UCSD-AML1 (cell line): ENCODE measurements around the gene BRWD1.
"Not testable (repeated sequence)": the region's sequence is repeated elsewhere in the genome, so short reads cannot be mapped to it uniquely, and the experiment has no call there.

Experiments
- DNase-seq: peaks from one replicate; lab custom pipeline; 2025; ENCODE audit not compliant: unreplicated experiment; lab: John Stamatoyannopoulos, UW

BRWD1 gene

GRCh38 chr21:39175665-39176064 lies 137.8 kb downstream of the BRWD1 start:
- DNase-seq, result no peak

GRCh38 chr21:39175154-39175553 lies 138.3 kb downstream of the BRWD1 start:
- DNase-seq, result no peak

DNA sequence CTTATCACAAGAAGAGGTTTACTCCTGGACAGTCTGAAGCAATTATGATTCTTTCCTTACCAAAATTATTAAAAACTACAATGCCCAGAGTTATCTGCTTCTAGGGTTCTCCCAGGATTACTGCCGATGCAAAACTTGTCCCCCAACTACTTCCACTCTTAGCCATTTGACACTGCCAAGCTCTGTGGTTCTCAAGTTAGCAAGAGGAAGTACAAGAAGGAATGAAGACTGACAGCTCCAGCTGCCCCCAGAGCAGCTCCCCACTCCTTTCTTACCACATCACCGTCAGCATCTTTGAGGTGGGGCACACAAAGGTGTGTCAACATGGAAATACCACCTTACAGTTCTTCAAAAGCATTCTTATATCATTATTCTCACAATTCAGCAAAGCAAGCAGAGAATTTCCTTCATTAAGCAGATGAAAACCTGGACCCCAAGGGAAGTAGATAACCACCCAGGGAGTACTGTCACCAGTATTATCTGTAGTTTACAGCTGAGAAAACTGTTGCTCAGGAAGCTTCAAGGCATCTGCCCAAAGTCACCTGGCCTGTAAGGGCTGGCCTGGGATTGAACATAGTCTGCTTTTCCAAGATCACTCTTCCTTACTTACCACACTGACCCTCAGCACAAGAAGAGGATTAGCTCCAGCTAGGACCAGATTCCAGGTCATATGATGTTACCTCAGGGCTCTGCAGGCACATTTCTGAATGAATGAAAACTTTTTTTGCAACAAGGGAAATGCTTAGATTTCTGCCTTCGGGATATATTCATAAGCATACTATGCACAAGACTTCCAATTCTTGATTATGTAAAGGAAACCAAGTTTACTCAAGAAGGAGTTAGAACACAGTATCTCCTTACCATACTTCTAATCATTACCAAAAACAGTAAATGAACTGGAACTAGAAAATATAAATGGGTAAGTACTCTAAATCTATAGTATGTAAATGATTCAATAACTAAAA lies 139.4 kb downstream of the BRWD1 start:
- DNase-seq, result no peak

DNA sequence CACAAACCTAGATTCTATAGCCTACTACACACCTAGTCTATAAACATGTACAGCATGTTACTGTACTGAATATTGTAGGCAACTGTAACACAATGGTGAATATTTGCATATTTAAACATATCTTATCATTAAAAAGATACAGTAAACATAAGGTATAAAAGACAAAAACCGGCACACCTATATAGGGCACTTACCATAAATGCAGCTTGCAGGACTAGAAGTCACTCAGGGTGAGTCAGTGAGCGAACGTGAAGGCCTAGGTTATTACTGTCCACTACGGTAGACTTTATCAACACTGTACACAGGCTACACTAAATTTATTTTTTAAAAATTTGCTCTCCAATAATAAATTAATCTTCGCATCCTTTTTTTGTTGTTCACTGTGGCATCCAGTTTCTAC lies 143.5 kb downstream of the BRWD1 start:
- no peak for DNase-seq

GRCh38 chr21:39168800-39169199 lies 144.6 kb downstream of the BRWD1 start:
- no peak for DNase-seq

DNA sequence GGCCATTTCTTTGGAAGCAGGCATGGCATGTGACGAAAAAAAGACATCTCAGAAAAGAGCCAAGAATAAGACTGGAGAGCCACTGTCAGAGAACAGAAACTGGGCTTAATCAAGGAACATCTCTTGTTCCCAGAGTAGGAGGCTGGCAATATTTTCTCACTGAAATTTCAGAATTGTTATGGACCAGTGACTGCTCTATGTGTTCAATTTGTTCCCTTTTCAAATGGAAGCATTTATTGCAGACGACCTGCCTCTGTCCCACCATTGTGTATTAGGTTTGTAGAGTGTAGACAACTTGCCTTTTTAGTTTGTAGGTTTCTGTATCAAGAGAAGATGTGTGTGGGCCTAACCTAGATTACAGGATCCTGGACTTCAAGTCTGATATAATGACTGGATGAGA lies 148.9 kb downstream of the BRWD1 start:
- no peak for DNase-seq

DNA sequence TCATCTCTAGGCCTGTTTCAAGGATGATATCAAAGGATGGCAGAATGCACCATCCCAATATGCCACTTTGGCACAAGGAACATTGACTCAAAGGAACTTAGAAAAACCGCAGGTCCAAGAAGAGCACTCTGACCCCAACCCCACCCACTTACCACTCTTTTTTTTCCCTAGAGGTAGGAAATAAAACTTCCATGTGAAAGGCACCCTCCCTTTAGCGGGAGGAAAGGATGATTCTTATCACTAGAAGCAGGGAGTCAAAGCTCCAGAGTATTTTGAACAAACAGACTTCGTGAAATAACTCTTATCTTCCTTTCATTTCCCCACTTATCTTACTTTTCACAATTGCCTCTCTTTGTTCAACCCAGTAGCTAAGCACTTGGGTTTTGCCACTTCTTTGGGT lies 152.4 kb downstream of the BRWD1 start:
- no peak for DNase-seq

GRCh38 chr21:39159342-39160063 lies 153.9 kb downstream of the BRWD1 start:
- no peak for DNase-seq

GRCh38 chr21:39157241-39157640 lies 156.2 kb downstream of the BRWD1 start:
- DNase-seq, result not testable (repeated sequence)

GRCh38 chr21:39156024-39156423 lies 157.4 kb downstream of the BRWD1 start:
- DNase-seq, result no peak

- no peak for DNase-seq
Measured at GRCh38 chr21:39155578-39155977, 157.9 kb downstream of the BRWD1 start.

DNA sequence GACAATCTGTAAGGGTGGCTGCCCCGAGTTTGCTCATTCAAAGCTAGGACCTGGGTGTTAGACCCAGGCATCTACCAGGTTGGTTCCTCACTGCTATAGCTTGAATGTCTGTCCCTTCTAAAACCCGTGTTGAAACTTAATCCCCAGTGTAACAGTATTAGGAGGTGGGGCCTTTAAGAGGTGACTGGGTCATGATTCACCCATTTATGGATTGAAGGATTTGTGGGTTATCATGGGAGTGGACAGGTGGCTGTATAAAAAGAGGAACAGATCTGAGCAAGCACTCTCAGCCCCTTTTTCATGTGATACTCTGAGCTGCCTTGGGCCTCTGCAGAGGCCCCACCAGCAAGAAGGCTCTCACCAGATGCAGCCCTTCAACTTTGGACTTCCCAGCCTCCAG lies 159.6 kb downstream of the BRWD1 start:
- no peak for DNase-seq

- DNase-seq, result no peak
Measured at GRCh38 chr21:39153373-39153772, 160.1 kb downstream of the BRWD1 start.

- no peak for DNase-seq
Measured at GRCh38 chr21:39152271-39152670, 161.2 kb downstream of the BRWD1 start.

GRCh38 chr21:39150877-39151276 lies 162.6 kb downstream of the BRWD1 start:
- no peak for DNase-seq

DNA sequence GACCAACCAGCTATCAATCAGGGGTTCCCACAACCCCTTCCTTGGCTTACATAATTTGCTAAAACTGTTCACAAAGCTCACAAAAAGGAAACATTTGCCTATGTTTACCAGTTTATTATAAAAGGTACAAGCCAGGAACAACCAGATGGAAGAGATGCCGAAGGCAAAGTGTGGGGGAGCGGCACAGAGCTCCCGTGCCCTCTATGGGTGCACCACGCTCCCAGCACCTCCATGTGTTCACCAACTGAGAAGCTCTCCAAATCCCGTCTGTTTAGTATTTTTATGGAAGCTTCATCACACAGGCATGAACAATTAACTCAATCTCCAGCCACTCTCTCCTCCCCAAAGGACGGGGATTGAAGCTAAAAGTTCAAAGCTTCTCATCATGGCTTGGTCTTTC lies 163.1 kb downstream of the BRWD1 start:
- no peak for DNase-seq

GRCh38 chr21:39149882-39150281 lies 163.6 kb downstream of the BRWD1 start:
- no peak for DNase-seq

- DNase-seq, result no peak
Measured at GRCh38 chr21:39148975-39149374, 164.5 kb downstream of the BRWD1 start.

DNA sequence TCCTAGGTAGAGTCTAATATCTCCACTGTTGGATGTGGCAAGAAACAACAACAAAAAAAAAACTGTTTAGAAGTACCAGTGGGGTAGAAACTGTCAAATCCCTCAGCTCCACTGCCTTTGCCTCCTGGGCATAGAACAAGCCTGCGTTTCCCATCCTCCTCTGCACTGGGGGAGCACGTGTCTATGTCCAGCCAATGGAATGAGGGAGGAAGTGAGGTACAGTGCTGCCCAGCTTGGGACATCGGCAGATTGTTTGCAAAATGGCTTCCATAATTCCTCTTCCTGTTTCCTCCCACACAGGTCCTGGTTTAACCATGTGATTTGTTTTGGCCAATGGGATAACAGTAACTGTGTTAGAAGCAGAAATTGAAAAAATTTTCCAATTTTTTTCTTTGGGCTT lies 169.2 kb downstream of the BRWD1 start:
- DNase-seq, result no peak

- DNase-seq, result no peak
Measured at GRCh38 chr21:39142972-39143371, 170.5 kb downstream of the BRWD1 start.

- no peak for DNase-seq
Measured at GRCh38 chr21:39141502-39141901, 171.9 kb downstream of the BRWD1 start.
